HG03571 (cell line): Measurements from ENCODE around the gene IFRD2.
"Not testable (repeated sequence)": the region's sequence is repeated elsewhere in the genome, so short reads cannot be mapped to it uniquely, and the experiment has no call there.

Source experiments
- ATAC-seq: cut with Tn5 transposase; IDR thresholded peaks from one replicate; pipeline ENCODE4 v1.9.1; 2021; ENCODE audit not compliant: unreplicated experiment

Gene IFRD2

DNA sequence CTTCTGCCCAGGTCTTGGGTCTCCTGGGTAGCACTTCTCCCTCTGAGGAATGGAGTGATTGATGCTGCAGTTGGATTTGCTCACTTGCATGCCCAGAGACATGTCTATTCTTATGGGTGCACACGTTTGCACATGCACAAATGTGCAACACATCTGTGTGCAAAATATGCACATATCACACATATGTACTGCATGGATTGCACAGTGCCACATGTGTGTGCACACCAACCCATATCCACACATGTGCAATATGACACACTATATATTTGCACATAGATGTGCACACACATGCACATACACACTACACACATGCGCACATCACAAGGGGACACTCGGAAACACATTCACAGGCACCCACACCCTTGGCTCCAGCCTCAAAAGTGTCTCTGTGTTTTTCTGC, 24.0 kb downstream of the IFRD2 start:
- ATAC-seq: no peak

GRCh38 chr3:50267280-50267913, 24.8 kb downstream of the IFRD2 start:
- no peak for ATAC-seq

GRCh38 chr3:50266836-50267235, 25.4 kb downstream of the IFRD2 start:
- no peak for ATAC-seq

DNA sequence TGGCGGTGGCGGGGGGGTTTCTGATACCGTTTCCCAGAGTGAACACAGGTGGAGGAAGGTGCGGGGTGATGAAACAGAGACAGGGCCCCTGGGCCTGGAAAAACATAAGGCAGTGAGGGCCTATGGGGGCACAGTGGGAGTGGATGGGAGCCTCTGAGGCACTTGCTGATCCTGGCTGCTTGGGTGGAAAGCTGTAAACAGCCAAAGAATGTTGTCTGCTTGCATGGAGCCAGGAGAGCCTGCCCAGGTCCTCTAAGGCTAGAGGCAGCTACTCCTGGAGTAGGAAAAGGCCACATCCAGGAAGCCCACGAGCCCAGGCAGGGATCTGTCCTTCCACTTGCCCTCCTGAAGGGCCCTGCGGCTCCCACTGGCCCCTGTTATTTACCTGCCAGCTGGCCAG, 26.2 kb downstream of the IFRD2 start:
- no peak for ATAC-seq

GRCh38 chr3:50265571-50265970, 26.7 kb downstream of the IFRD2 start:
- ATAC-seq: no peak

DNA sequence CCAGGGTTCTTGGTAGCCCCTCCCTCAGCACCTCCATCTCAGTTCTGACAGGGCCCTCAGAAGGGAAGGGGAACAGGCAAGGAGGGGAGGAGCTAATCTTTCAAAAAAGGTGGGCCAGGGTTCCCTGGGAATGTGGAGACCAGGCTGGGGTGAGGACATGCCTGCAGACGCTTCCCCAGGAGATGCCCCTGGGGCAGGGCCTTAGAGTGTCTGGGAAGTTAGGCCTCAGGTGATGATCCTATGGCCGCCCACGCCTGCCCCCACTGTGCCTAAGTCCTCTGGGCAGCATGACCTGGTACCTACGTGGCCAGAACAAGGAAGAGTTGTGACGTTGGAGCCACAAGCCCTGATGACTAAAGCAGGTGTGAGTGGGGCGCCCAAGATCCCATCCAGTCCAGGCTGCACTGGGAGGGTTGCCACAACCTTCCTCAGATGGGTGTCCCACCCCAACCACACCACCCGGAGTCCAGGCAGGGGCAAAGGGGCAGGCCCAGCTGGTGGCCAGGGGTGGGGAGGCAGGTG, 27.2 kb downstream of the IFRD2 start:
- ATAC-seq: no peak

DNA sequence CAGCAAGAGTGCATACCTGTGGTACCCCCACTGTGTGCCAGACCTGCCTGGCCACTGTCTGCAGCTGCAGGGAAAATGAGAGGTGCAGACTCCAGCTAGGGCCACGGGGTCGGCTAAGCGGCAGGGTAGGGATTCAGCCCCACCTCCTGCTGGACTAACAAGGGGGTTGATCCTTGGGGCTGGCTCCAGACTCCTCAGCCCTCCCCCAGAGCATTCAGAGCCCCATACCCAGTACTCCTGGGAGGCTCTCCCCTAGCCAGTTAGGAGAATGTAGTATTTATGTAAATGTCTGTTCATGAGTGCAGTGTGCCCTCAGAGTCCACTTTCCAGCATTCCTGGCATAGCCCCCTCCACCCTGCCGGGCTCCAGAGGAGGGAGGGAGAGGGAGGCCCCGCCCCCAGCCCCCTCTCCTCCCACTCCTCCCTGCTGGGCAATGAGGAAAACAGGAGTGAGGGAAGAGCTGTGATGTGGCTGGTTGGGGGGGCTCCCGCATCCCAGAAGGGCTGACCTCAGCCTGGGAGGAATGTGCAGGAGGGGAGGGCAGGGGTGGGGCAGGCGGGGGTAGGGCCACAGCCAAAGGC, 27.8 kb downstream of the IFRD2 start:
- no peak for ATAC-seq

DNA sequence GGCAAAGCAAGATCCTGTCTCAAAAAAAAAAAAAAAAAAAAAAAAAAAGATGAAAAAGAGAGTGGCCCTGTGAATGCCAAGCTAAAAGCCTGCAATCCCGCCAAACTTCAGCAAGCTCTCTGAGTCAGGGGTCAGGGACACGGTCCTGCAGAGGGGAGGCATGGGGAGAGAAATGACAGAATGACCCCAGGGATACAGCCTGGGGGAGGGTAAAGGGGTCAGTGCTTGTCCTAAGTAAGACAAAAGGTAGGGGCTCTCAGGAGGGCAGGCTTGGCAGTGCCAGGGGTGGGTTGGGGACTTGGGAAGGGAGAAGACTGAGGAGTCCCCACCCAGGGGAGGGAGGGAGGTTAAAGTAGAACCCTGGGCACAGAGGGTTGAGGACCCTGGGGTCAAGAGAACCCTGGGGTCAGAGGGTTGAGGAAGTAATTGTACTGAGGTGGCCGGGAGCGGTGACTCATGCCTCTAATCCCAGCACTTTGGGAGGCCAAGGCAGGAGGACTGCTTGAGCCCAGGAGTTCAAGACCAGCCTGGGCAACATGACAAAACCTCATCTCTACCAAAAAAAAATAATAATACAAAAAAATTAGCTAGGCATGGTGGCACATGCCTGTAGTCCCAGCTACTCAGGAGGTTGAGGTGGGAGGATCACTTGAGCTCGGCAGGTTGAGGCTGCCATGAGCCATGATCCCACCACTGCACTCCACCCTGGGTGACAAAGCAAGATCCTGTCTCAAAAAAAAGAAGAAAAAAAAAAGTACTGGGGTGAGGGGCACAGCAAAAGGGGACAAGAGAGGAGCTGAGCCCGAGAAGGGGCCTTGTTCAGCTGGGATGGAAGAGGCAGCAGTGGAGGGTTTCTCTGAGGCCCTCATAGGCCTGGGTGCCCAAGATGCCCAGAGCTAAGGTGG, 28.5 kb downstream of the IFRD2 start:
- no peak for ATAC-seq

GRCh38 chr3:50262778-50263177, 29.5 kb downstream of the IFRD2 start:
- ATAC-seq: no peak

- not testable (repeated sequence) for ATAC-seq
Observed at GRCh38 chr3:50262200-50262599, 30.0 kb downstream of the IFRD2 start.

DNA sequence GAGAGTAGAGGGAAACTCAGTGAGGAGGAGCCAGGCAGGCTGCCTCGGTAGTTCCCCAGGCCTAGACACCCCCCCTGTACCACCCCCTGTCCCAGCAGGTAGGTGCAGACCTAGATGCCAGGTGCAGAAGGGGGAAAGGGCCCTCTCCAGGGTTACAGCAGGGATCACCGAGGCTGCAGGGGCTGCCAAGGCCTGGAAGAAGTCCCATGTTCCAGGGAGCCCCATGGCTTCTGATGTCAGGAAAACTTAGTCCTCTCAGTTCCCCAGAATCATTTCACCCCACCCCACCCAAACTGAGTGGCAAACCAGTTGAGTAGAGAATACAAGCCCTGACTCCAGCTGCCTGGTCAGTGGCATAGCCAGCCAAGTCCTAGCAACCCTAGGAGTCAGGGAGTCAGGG, 30.7 kb downstream of the IFRD2 start:
- ATAC-seq: no peak

GRCh38 chr3:50260942-50261441, 31.2 kb downstream of the IFRD2 start:
- no peak for ATAC-seq

DNA sequence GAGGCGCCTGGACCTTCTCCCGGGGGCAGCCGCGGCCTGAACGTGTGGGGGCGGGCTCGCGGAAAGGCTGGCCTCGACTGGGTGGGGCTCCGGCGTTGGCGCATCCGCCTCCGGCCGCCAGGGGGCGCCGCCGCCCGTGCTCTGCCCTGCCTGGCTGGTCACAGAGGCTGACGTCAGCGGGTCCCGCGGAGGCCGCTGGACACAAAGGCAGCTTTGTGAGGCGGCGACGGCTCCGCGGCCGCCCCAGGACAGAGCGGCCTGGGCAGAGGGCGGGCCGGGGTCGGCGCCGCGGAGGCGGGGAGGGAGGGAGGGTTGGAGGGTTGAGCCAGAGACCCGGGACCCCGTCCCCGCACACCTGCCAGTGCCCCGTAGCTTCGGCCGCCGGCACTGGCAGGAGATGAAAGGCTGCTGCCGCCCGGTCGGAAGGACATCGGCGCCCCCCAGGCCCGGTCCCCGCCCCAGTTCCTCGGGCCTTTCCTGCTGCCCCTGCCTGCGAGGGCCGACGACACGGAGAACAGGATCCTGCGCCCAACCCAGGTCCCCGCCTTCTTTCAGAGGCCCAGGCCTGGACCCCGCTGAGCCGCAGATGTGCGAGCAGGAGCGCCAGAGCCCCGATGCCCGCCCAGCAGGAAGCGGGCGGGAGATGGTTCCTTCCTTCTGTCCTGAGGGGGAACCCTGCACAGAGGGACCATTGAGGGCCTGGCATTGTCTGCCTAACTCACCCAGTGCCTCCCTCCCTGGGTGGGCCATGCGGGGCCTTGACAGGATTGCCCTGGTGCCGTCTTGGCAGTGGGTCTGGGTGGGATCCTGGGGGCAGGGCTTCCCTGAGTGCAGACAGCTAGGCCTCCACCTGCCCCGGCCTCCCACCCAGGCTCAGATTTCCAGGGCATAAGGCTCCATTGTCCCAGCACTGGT, 31.9 kb downstream of the IFRD2 start:
- peak; percentile 82 for ATAC-seq

DNA sequence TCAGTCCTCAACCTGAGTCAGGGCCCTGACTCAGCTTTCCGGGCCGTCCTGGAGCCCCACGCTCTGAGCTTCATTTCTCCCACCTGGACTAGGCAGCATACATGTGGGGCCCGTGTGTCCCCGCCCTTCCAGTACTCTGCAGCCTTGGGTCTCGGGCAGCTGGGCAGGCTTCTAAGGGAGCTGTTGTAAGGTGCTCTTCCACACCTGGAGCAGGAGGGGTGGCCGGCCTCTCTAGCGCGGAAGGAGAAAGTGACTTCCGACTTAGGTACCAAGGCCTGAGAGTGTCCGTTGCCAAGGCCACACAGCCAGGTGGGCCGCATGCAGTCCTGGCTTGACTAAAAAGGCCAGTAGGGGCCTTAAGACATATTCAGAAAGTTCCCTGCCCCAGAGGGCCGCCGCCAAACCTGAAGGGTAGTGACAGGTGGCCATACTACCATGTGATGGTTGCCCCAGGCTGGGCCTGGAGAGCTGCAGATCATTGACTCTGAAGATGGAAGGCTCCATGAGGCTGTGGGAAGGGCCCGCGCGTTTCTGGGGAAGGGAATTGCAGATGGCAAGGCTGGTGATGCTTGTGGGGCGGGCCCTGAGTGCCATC, 32.7 kb downstream of the IFRD2 start:
- peak; percentile 13 for ATAC-seq

- no peak for ATAC-seq
Observed at GRCh38 chr3:50258979-50259378, 33.2 kb downstream of the IFRD2 start.

GRCh38 chr3:50258029-50258680, 34.1 kb downstream of the IFRD2 start:
- no peak for ATAC-seq

- no peak for ATAC-seq
Observed at GRCh38 chr3:50256978-50257890, 35.0 kb downstream of the IFRD2 start.

DNA sequence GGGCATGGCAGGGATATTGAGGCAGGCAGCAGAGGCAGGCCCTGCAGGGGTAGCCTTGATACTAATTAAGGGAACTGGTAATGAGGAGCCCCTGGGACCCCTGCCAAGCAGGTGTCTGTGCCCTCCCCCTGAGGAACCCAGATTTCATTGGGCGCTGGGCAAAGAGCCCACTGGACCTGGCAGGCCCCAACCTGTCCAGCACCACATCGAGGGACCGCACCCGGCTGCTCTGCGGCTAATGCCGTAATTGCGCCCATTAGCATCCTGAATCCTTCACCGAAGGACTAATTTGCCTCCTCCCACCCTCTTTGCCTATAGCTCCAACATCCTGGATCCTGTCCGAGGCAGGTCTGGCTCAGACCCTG, 37.0 kb downstream of the IFRD2 start:
- ATAC-seq: no peak
